GM23338 (cell line): ENCODE measurements around the gene RGS6. TPM values are rescaled to one million over a fixed set of nuclear protein-coding genes. Genes with fewer than 3 reads are reported as not detected.

Experiments
- ATAC-seq: fragments of 200-7000 bp; cut with Tn5 transposase; 3 replicates; pipeline ENCODE4 v1.9.1; 2020
- DNase-seq: peaks from one replicate; pipeline ENCODE4 v3.0.0-alpha.2; 2015; ENCODE audit warnings: low spot score
- H2AFZ ChIP-seq: fragments of 200-600 bp; sonication (generic); 2 replicates; pipeline ENCODE4 v1.8.0; 2016; ENCODE audit warnings: antibody characterized with exemption, mild to moderate bottlenecking, moderate library complexity
- H3F3A ChIP-seq: fragments of 200-600 bp; sonication (generic); replicated peaks from 2 replicates; pipeline ENCODE4 v1.8.0; 2017; ENCODE audit warnings: antibody characterized with exemption, mixed run types, low read depth
- H3K27ac ChIP-seq: fragments of 200-600 bp; sonication (generic); 2 replicates; pipeline ENCODE4 v1.6.1; 2016; ENCODE audit warnings: low read depth
- H3K27me3 ChIP-seq: fragments of 200-600 bp; sonication (generic); 2 replicates; pipeline ENCODE4 v1.8.0; 2016; ENCODE audit warnings: mild to moderate bottlenecking, mixed run types, moderate library complexity; ENCODE audit not compliant: insufficient read depth
- H3K36me3 ChIP-seq: fragments of 200-600 bp; sonication (generic); 2 replicates; pipeline ENCODE4 v1.8.0; 2016; ENCODE audit warnings: mild to moderate bottlenecking; ENCODE audit not compliant: insufficient read depth
- H3K4me1 ChIP-seq: fragments of 200-600 bp; sonication (generic); 2 replicates; pipeline ENCODE4 v1.8.0; 2016; ENCODE audit warnings: mild to moderate bottlenecking, moderate library complexity; ENCODE audit not compliant: insufficient read depth
- H3K4me2 ChIP-seq: fragments of 200-600 bp; sonication (generic); 2 replicates; pipeline ENCODE4 v1.7.1; 2017; ENCODE audit warnings: mixed run types
- H3K4me3 ChIP-seq: fragments of 200-600 bp; sonication (generic); 2 replicates; pipeline ENCODE4 v1.6.1; 2016; ENCODE audit warnings: mixed run types
- H3K79me2 ChIP-seq: fragments of 200-600 bp; sonication (generic); replicated peaks from 2 replicates; pipeline ENCODE4 v1.8.0; 2017; ENCODE audit warnings: mild to moderate bottlenecking; ENCODE audit not compliant: insufficient read depth
- H3K9me2 ChIP-seq: fragments of 200-600 bp; sonication (generic); 2 replicates; pipeline ENCODE4 v1.8.0; 2017; ENCODE audit not compliant: insufficient read depth
- H4K20me1 ChIP-seq: fragments of 200-600 bp; sonication (generic); replicated peaks from 2 replicates; pipeline ENCODE4 v1.8.0; 2017; ENCODE audit warnings: mild to moderate bottlenecking; ENCODE audit not compliant: insufficient read depth
- H3K27ac Mint-ChIP-seq: 2 replicates; pipeline ENCODE4 v1.8.0; 2020; ENCODE audit warnings: inconsistent platforms, mild to moderate bottlenecking, moderate library complexity, mixed read lengths
- H3K27me3 Mint-ChIP-seq: 3 replicates; pipeline ENCODE4 v1.8.0; 2022; ENCODE audit warnings: low read depth, mild to moderate bottlenecking, moderate library complexity, mixed read lengths, inconsistent platforms; ENCODE audit not compliant: insufficient read depth, poor library complexity
- H3K36me3 Mint-ChIP-seq: 3 replicates; pipeline ENCODE4 v1.8.0; 2021; ENCODE audit warnings: low read depth, mild to moderate bottlenecking, inconsistent platforms, moderate library complexity, mixed read lengths
- H3K4me1 Mint-ChIP-seq: 3 replicates; pipeline ENCODE4 v1.8.0; 2020; ENCODE audit warnings: mild to moderate bottlenecking, inconsistent platforms, mixed read lengths
- H3K4me3 Mint-ChIP-seq: 3 replicates; pipeline ENCODE4 v1.8.0; 2021; ENCODE audit warnings: moderate library complexity, mild to moderate bottlenecking, inconsistent platforms, mixed read lengths
- H3K9me3 Mint-ChIP-seq: 3 replicates; pipeline ENCODE4 v1.8.0; 2020; ENCODE audit warnings: moderate library complexity, mild to moderate bottlenecking, inconsistent platforms, mixed read lengths
- CREB1 ChIP-seq: fragments of 250-450 bp; sonication (Bioruptor Pico); IDR thresholded peaks from 2 replicates; pipeline ENCODE4 v1.5.0; 2020; ENCODE audit warnings: low read depth, mild to moderate bottlenecking, moderate library complexity
- CTCF ChIP-seq, 2 experiments: fragments of 200-600 bp in 1 of 2; sonication (generic) in 1 of 2; conservative IDR thresholded peaks; 2 replicates each; pipeline versions ENCODE4 v1.5.1 to v1.6.1; 2016 to 2017; ENCODE audit warnings: antibody characterized with exemption in 2 of 2, low read depth in 2 of 2, mild to moderate bottlenecking in 2 of 2, moderate library complexity in 1 of 2
- ETS1 ChIP-seq: IDR thresholded peaks from 2 replicates; pipeline ENCODE4 v1.6.1; 2016; ENCODE audit warnings: antibody characterized with exemption
- EZH2phosphoT487 ChIP-seq: fragments of 200-600 bp; sonication (generic); IDR thresholded peaks from one replicate; pipeline ENCODE4 v1.8.1; 2018; ENCODE audit warnings: antibody characterized with exemption; ENCODE audit not compliant: unreplicated experiment
- JUNB ChIP-seq: IDR thresholded peaks from one replicate; pipeline ENCODE4 v1.6.1; 2016; ENCODE audit warnings: antibody characterized with exemption; ENCODE audit not compliant: unreplicated experiment
- POLR2AphosphoS5 ChIP-seq: IDR thresholded peaks from 2 replicates; pipeline ENCODE4 v1.6.1; 2016; ENCODE audit warnings: antibody characterized with exemption, low read depth
- STAT1 ChIP-seq: IDR thresholded peaks from one replicate; pipeline ENCODE4 v1.6.1; 2016; ENCODE audit warnings: antibody characterized with exemption; ENCODE audit not compliant: unreplicated experiment
- ZNF114 ChIP-seq: fragments of 250-450 bp; sonication (Bioruptor Pico); IDR thresholded peaks from 2 replicates; pipeline ENCODE4 v1.5.0; 2020; ENCODE audit warnings: mild to moderate bottlenecking, moderate library complexity
- polyA plus RNA-seq: library from polyadenylated mRNA; unstranded; fragments of >200 nt; fragmentation: Nextera tagmentation; extraction: Ambion mirVana; gene quantifications from 2 replicates; pipeline ENCODE4 v1.2.1, GENCODE V29; 2016
- total RNA-seq: library from RNA; depleted of rRNA; stranded (reverse); fragments of >200 nt; shearing (Covaris generic); gene quantifications from 2 replicates; pipeline ENCODE4 v1.2.3, GENCODE V29; 2014

RGS6 gene
- total and polyA plus RNA-seq, 2 experiments from 2014 or later = 0.66 to 0.83 TPM

- no peak for TF ChIP-seq CTCF (conservative IDR thresholded peaks at IDR 0.05; ENCODE audit: low read depth in 2 of 2)
- no peak for TF ChIP-seq ZNF114 (CRISPR knock-in tag)
- TF ChIP-seq POLR2AphosphoS5 = no peak
- TF ChIP-seq EZH2phosphoT487 = no peak
- no peak for TF ChIP-seq CREB1 (CRISPR knock-in tag)
- no peak for TF ChIP-seq ETS1
Measured at GRCh38 chr14:72523424-72524294, 591.4 kb downstream of the RGS6 start (continued).

- Histone ChIP-seq H3K27ac (no peak overlapping the region), H3K36me3 (no peaks in the 10 kb centered on the region), H3K4me1 (no peaks in the 10 kb centered on the region), H3K9me2 (0 out of 2 replicates have a peak, but pooled peaks cover 6% of the 10 kb centered on the region), H3K4me3 (no peak overlapping the region), H2AFZ (no peak overlapping the region), H4K20me1 (no peaks in the 10 kb centered on the region), H3K4me2 (no peak overlapping the region), H3K27me3 (no peaks in the 10 kb centered on the region), H3K79me2 (no peaks in the 10 kb centered on the region), H3F3A (no peaks in the 10 kb centered on the region)
- H3K4me3 Mint-ChIP-seq = no peak overlapping the region
- H3K27ac Mint-ChIP-seq = no peak overlapping the region
- no peak for DNase-seq
- H3K36me3 Mint-ChIP-seq = no peaks in the 10 kb centered on the region
- TF ChIP-seq ZNF114 (CRISPR knock-in tag) (no peak), JUNB (no peak)
- H3K9me3 Mint-ChIP-seq = peaks cover 12% of the 10 kb centered on the region
- H3K27me3 Mint-ChIP-seq = peaks cover 4% of the 10 kb centered on the region
- peaks cover 2% of the 10 kb centered on the region for H3K4me1 Mint-ChIP-seq
- no peak for ATAC-seq
Measured at GRCh38 chr14:72524295-72524629, 592.0 kb downstream of the RGS6 start.

GRCh38 chr14:72525087-72525915 lies 593.1 kb downstream of the RGS6 start:
- Mint-ChIP-seq H3K4me3 (no peak overlapping the region), H3K9me3 (peaks cover 4% of the 10 kb centered on the region), H3K27me3 (peaks cover 6% of the 10 kb centered on the region), H3K27ac (no peak overlapping the region), H3K36me3 (no peaks in the 10 kb centered on the region), H3K4me1 (peaks cover 2% of the 10 kb centered on the region)
- no peak for ATAC-seq
- no peaks in the 10 kb centered on the region for H3K27me3 ChIP-seq
- no peak overlapping the region for H3K4me3 ChIP-seq
- no peaks in the 10 kb centered on the region for H3K36me3 ChIP-seq
- H3F3A ChIP-seq = no peaks in the 10 kb centered on the region
- H3K27ac ChIP-seq = no peak overlapping the region
- no peak for DNase-seq
- H3K79me2 ChIP-seq = no peaks in the 10 kb centered on the region
- 0 out of 2 replicates have a peak, but pooled peaks cover 6% of the 10 kb centered on the region for H3K9me2 ChIP-seq
- no peak for TF ChIP-seq POLR2AphosphoS5
- no peak for TF ChIP-seq JUNB
- TF ChIP-seq STAT1 = no peak
- no peak for TF ChIP-seq ETS1
- TF ChIP-seq ZNF114 (CRISPR knock-in tag) = no peak
- H3K4me1 ChIP-seq = no peaks in the 10 kb centered on the region
- H2AFZ ChIP-seq = no peak overlapping the region
- H4K20me1 ChIP-seq = no peaks in the 10 kb centered on the region
- H3K4me2 ChIP-seq = no peak overlapping the region
